ENCODE data around the gene CPNE7.

- no peak for TF ChIP-seq CBX8 (IDR thresholded peaks at IDR 0.05; ENCODE audit: borderline replicate concordance, extremely low read depth, low read depth, low read length, poor library complexity, severe bottlenecking)
- no peak for TF ChIP-seq ZNF140 (CRISPR knock-in tag; IDR thresholded peaks at IDR 0.05)
- TF ChIP-seq EP400 (IDR thresholded peaks at IDR 0.05) = no peak
- no peak for TF ChIP-seq ZEB2 (IDR thresholded peaks at IDR 0.05)
Observed at GRCh38 chr16:89572485-89573205, 2.9 kb upstream of the CPNE7 start.

Data from K562 (cell line).